ENCODE results near the gene RAET1L. TPM values are rescaled to one million over a fixed set of nuclear protein-coding genes. Genes with fewer than 3 reads are reported as not detected.
"Not testable (repeated sequence)": the region's sequence is repeated elsewhere in the genome, so short reads cannot be mapped to it uniquely, and the experiment has no call there.

RAET1L gene
- total and polyA plus RNA-seq, 7 experiments from 2014 or later, result not detected

GRCh38 chr6:149969635-149970034 lies 55.7 kb downstream of the RAET1L start:
- ATAC-seq, result no peak
- peaks cover 8 to 12% of the 10 kb centered on the region in 2 donors for H3K27me3 ChIP-seq (ENCODE audit: control insufficient read depth in 2 of 2, insufficient read depth in 2 of 2, low read length in 2 of 2)
- H3K36me3 Mint-ChIP-seq, result peaks cover 0 to 5% (median 0%) of the 10 kb centered on the region in 5 donors

GRCh38 chr6:149968909-149969308 lies 56.4 kb downstream of the RAET1L start:
- H3K36me3 ChIP-seq (ENCODE audit: control insufficient read depth in 2 of 3, insufficient read depth in 3 of 3, low read length in 3 of 3); ATAC-seq; CTCF ChIA-PET; DNase-seq; H3K36me3 Mint-ChIP-seq; POLR2A ChIA-PET; H3K27ac Mint-ChIP-seq; H3K9me3 Mint-ChIP-seq; H3K9me3 ChIP-seq (ENCODE audit: control insufficient read depth in 2 of 3, low read length in 3 of 3); H3K27ac ChIP-seq (ENCODE audit: low read depth, low read length); intact Hi-C loops (cut with micrococcal nuclease); H3K4me3 ChIP-seq (ENCODE audit: low read length); H3K4me3 Mint-ChIP-seq: not testable (repeated sequence)
- Mint-ChIP-seq H3K4me1 (peaks cover 12 to 20% (median 14%) of the 10 kb centered on the region in 7 donors), H3K27me3 (peaks cover 62 to 82% (median 81%) of the 10 kb centered on the region in 5 donors)
- peaks cover 12 to 18% of the 10 kb centered on the region in 2 donors for H3K27me3 ChIP-seq (ENCODE audit: control insufficient read depth in 2 of 2, insufficient read depth in 2 of 2, low read length in 2 of 2)
- peaks cover 4 to 14% of the 10 kb centered on the region in 2 donors for H3K4me1 ChIP-seq (ENCODE audit: control insufficient read depth in 2 of 2, insufficient read depth in 2 of 2, low read length in 2 of 2)

More at GRCh38 chr6:149969635-149970034, 55.7 kb downstream of the RAET1L start:
- H3K36me3 ChIP-seq (ENCODE audit: control insufficient read depth in 2 of 3, insufficient read depth in 3 of 3, low read length in 3 of 3), result no peaks in the 10 kb centered on the region
- intact Hi-C loops (cut with micrococcal nuclease), result no loop called here
- Mint-ChIP-seq H3K27ac (no peak overlapping the region), H3K9me3 (peaks cover 0 to 2% (median 0%) of the 10 kb centered on the region in 11 donors), H3K27me3 (peaks cover 62 to 84% (median 81%) of the 10 kb centered on the region in 5 donors), H3K4me3 (no peak overlapping the region), H3K4me1 (peaks cover 6 to 16% (median 9%) of the 10 kb centered on the region in 7 donors)
- H3K4me3 ChIP-seq (ENCODE audit: low read length), result no peak overlapping the region
- POLR2A ChIA-PET, result no interaction called here
- H3K4me1 ChIP-seq (ENCODE audit: control insufficient read depth in 2 of 2, insufficient read depth in 2 of 2, low read length in 2 of 2), result peaks cover 3 to 7% of the 10 kb centered on the region in 2 donors
- CTCF ChIA-PET, result no interaction called here
- H3K27ac ChIP-seq (ENCODE audit: low read depth, low read length), result no peak overlapping the region
- no peak for DNase-seq
- no peaks in the 10 kb centered on the region for H3K9me3 ChIP-seq (ENCODE audit: control insufficient read depth in 2 of 3, low read length in 3 of 3)

Other genes starting within 250 kb of the RAET1L start
- 1 to 10 TPM in 4 of 5 experiments, under 1 TPM in 1; 0.88 to 3.7 (median 2.8) TPM for gene LRP11, start 161.2 kb downstream of the RAET1L start, total RNA-seq
- 1 to 10 TPM in 1 of 2 donors, under 1 TPM in 1; 0.76 to 1.5 TPM for gene LRP11, start 161.2 kb downstream of the RAET1L start, polyA plus RNA-seq
- gene RAET1E, start 127.4 kb downstream of the RAET1L start, total RNA-seq, result not detected
- not detected for gene RAET1E, start 127.4 kb downstream of the RAET1L start, polyA plus RNA-seq
- gene RAET1G, start 102.4 kb downstream of the RAET1L start, total RNA-seq, result not detected
- gene RAET1G, start 102.4 kb downstream of the RAET1L start, polyA plus RNA-seq, result not detected
- gene ULBP2, start 83.5 kb downstream of the RAET1L start, total RNA-seq, result 1 to 10 TPM in 1 of 5 experiments, under 1 TPM in 3, not detected in 1; 0.27 to 1.0 (median 0.65) TPM
- under 1 TPM in 1 of 2 donors, not detected in 1; 0.56 TPM for gene ULBP2, start 83.5 kb downstream of the RAET1L start, polyA plus RNA-seq
- 1 to 10 TPM in 1 of 5 experiments, not detected in 4; 1.4 TPM for gene ULBP1, start 61.6 kb downstream of the RAET1L start, total RNA-seq
- gene ULBP1, start 61.6 kb downstream of the RAET1L start, polyA plus RNA-seq, result not detected
- gene ULBP3, start 43.6 kb upstream of the RAET1L start, total RNA-seq, result 1 to 10 TPM in 1 of 5 experiments, under 1 TPM in 1, not detected in 3; 0.42 to 1.5 TPM
- under 1 TPM; 0.27 to 0.36 TPM for gene ULBP3, start 43.6 kb upstream of the RAET1L start, polyA plus RNA-seq
- gene PPP1R14C, start 117.5 kb upstream of the RAET1L start, total RNA-seq, result not detected
- not detected for gene PPP1R14C, start 117.5 kb upstream of the RAET1L start, polyA plus RNA-seq

All from naive thymus-derived CD4-positive, alpha-beta T cell (primary cell).